Lower leg skin (tissue), 4 donors: ENCODE measurements around the gene TBX18. TPM values are rescaled to one million over a fixed set of nuclear protein-coding genes. Genes with fewer than 3 reads are reported as not detected.
A peak's percentile ranks its signal among the peaks of the same experiment; 100 is the strongest.

Source experiments
- DNase-seq, 2 donors: peaks; one replicate each; pipeline ENCODE4 v3.0.0-alpha.2; 2019; ENCODE audit warnings: low spot score in 2 of 2
- H3K4me3 ChIP-seq: fragments of 200-600 bp; sonication (generic); 2 replicates; pipeline ENCODE4 v1.5.1; 2017; ENCODE audit warnings: mild to moderate bottlenecking, low read depth; ENCODE audit not compliant: poor library complexity, severe bottlenecking
- CTCF ChIP-seq, 3 donors: fragments of 450-650 bp; IDR thresholded peaks; one replicate each; pipeline ENCODE4 v1.5.1; 2016; ENCODE audit warnings: antibody characterized with exemption in 3 of 3, mild to moderate bottlenecking in 3 of 3, moderate library complexity in 2 of 3
- POLR2A ChIP-seq, 2 donors: fragments of 450-650 bp; IDR thresholded peaks; one replicate each; pipeline ENCODE4 v1.6.1; 2016 to 2017; ENCODE audit warnings: antibody characterized with exemption in 2 of 2, mild to moderate bottlenecking in 1 of 2, moderate library complexity in 1 of 2
- WGBS, 2 donors: methylation state at CpG; one replicate each; pipeline ENCODE4 v1.1.5; 2018; 5-methylcytosine and 5-hydroxymethylcytosine counted together
- intact Hi-C: fragments of 100-400 bp; cut with DNase I; formaldehyde crosslinking; loops from one replicate; pipeline ENCODE4 v1.15.0; 2023; ENCODE audit warnings: low total_unique reads
- total RNA-seq, 4 donors: library from RNA; depleted of rRNA; stranded (reverse); fragments of >200 nt; gene quantifications; one replicate each; pipeline ENCODE4 v1.1.0, GENCODE V29; 2016

The TBX18 gene
- total RNA-seq, 4 donors from 2014 or later: 1.1 to 8.6 (median 4.2) TPM

DNA sequence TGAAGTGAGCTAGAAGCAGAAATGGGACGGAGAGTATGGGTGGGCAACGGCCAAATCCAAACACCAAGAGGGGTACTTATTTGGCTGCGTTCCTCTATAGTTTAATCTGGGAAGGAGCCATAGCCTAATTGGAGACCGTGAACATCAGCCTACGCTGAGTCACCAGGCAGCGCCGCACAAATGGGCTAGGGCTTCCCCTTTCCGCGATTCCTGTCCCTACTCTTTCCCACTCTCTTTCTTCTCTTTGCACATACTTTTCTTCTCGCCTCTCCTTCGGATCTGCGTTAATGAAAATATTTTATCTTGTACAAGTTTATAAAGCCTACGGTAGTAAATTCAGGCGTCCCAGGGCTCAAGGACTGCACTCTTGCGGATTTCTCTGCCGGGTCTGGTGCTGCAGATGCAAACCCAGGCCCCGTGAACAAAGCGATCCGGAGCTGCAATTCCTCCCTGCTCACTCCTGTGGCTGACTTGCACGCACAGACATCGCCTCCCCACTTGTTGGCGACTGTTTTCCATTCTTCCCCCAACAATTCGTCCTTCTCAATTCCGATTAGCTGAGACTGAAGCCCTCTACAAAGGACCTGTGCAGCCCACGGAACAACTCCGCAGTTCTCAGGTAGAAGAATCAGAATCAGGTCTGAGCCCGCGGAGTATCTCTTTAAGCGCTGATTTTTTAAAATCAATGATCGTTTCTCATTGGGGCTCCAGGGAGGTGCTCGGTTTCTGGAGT, 4.2 kb upstream of the TBX18 start:
- no peak for DNase-seq
- intact Hi-C loops: no loop called here
- TF ChIP-seq POLR2A (IDR thresholded peaks at IDR 0.05): no peak
- no peak for TF ChIP-seq CTCF (IDR thresholded peaks at IDR 0.05)
- H3K4me3 ChIP-seq: no peak overlapping the region
- WGBS, 2 donors: 13 to 19% methylated on average over 31 of the region's 31 CpGs

DNA sequence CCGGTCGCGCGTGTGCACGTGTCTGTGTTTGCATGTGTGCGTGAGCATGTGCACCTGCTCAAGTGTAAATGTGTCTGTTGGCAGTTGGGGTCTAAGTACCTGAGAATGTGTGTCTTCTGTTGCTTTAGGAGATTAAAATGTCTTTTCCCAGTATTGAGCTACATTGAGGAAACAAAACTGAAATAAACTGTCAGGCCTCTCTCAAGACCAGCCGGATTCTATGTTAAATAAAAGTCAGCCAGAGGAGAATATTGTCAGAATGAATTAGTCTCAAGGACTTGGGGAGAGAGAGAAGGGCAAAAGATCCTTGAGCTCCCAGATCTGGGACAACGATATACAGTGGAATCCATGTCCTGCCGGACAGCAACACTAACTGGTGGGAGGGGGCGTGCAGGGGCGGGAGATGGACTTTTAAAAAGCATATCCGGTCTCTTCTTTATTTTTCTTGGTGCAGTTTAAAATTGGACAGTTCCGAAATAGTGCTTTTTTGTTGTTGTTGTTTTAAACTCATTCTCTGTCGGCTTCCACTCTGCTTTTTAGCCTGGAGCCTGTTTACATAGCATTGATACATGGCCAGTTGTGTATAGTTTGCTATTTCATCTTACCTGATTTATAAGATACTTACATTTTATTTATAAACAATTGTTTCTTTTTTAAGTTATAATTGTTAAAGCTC, 3.3 kb upstream of the TBX18 start:
- H3K4me3 ChIP-seq: no peak overlapping the region
- WGBS, 2 donors: 26 to 29% methylated on average over 14 of the region's 14 CpGs
- TF ChIP-seq POLR2A (IDR thresholded peaks at IDR 0.05) (no peak), CTCF (IDR thresholded peaks at IDR 0.05) (no peak)
- intact Hi-C loops: no loop called here
- DNase-seq: no peak

GRCh38 chr6:84766799-84767525, 2.6 kb upstream of the TBX18 start:
- H3K4me3 ChIP-seq: no peak overlapping the region
- TF ChIP-seq POLR2A (IDR thresholded peaks at IDR 0.05) (no peak), CTCF (IDR thresholded peaks at IDR 0.05) (no peak)
- DNase-seq: no peak
- 26 to 45% methylated on average over 35 to 38 of the region's 38 CpGs for WGBS, 2 donors
- intact Hi-C loops: no loop called here

- no peak for DNase-seq
- no peak overlapping the region for H3K4me3 ChIP-seq
- intact Hi-C loops: no loop called here
- TF ChIP-seq POLR2A (IDR thresholded peaks at IDR 0.05) (no peak), CTCF (IDR thresholded peaks at IDR 0.05) (no peak)
- WGBS, 2 donors: 34 to 39% methylated on average over 30 to 32 of the region's 32 CpGs
These were observed 1.9 kb upstream of the TBX18 start for GRCh38 chr6:84766118-84766798.

DNA sequence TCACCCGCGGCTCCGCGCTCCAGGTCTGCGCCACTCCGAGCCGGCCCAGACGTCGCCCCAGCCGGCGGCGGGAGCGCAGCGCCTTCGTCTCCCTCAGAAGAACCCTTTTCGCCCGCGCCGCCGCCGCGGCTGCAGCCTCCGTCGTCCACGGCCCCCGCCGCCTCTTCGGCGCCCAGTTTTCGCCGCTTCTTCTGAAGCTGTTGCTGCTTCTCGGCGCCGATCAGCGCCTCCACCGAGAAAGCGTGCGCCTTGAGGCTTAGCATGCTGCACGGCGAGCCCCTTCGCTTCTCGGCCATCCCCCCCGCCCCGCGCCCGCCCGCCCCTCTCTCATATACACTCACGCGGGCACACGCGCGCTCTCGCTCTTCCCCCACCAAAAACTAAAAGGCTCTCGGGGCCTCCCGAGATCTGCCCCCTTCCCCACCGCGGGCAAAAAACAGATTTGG, 489 bp downstream of the TBX18 start:
- intact Hi-C loops: no loop called here
- no peak for DNase-seq
- no peak for TF ChIP-seq CTCF (IDR thresholded peaks at IDR 0.05)
- no peak for TF ChIP-seq POLR2A (IDR thresholded peaks at IDR 0.05)
- WGBS, 2 donors: 2 to 12% methylated on average over 19 to 20 of the region's 57 CpGs
- H3K4me3 ChIP-seq: peak overlapping the region; percentile 43
